ENCODE measurements around the gene CBR3.

Gene CBR3

DNA sequence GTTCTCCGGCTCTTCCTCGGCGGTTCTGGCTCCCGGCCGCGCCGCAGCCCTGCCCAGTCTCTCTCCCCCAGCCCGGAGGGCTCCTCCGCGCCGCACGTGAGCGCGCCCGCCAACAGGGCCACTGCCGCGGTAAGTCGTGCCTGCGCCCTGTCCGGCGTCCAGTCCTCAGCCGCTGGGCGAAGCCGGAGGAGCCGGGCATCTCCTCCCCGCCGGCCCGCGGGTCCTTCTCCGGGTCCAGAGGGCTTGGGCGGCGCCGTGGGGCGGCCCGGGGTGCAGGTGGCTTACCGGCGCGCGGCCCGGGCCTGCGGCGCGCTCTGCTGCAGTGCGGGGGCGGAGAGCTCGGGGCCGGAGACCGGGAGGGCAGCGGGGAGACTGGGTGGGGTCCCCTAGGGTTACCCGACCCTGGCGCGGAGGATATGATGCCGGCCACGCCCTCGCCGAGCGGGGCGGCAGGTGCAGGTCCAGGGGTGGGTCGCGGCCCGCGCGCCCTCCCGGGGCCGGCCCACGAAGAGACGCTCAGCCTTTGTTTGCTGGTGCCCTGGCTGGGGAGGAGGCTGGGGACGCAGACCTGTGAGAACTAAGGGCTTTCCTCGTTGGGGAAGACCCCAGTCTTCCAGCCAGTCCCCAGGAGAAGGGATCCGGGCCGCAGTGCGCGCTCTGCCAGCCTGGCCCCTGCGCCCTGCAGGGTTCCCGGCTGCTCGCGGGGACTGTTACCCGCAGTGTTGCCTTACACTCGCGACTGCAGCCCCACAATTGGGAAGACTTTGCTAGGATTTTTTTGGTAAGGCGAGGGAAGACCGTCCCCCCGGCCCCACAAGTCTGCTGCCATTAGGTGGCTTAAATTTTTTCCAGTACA lies 22.2 kb downstream of the CBR3 start, which contains the start of gene DOP1B:
TSS of gene DOP1B (plus strand) at position 10 of the 856 bp plus-strand sequence. CDS start 7,910 bp downstream, outside the sequence.
- DNase-seq = no peak

DNA sequence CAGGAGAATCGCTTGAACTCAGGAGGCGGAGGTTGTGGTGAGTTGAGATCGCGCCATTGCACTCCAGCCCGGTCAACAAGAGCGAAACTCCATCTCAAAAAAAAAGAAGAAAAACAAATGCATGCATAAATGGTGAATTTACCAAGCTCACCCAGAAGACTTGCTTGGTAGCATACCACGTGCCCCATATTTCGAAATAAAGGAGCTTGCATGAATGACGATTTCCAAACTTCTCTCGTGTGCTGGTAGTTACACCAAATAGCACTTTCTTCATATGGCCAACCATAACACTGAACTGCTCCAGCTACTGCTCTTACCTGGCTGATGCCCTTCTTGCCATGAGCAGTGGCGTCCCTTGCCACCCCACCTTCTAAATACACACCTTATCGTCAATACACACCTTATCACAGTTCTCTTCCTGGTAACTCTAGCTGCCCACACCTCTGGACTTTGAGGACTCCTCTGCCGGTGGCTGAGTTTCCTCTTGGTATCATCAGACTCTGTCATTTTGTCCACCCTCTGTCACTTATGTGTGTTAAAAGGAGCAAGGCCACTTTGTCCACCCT lies 24.6 kb downstream of the CBR3 start:
- DNase-seq = no peak

DNA sequence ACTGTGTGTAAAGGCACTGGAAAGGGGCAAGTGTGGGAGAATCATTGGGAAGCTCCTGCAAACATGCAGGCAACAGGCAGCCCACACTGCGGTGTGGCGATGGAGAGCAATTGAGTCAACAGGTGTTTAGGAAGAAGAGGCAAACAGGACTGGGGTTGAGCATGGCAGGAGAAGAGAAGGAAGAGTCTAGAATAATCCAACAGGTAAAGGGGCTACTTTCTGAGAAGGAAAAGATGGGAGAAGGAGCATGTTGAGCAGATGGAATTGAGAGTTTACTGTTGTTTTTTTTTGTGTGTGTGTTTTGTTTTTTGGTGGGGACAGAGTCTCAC lies 25.9 kb downstream of the CBR3 start:
- DNase-seq = no peak

- DNase-seq = no peak
Measured at GRCh38 chr21:36162631-36163030, 27.8 kb downstream of the CBR3 start.

GRCh38 chr21:36163750-36164741 lies 29.2 kb downstream of the CBR3 start:
- peak; percentile 26 for DNase-seq

DNA sequence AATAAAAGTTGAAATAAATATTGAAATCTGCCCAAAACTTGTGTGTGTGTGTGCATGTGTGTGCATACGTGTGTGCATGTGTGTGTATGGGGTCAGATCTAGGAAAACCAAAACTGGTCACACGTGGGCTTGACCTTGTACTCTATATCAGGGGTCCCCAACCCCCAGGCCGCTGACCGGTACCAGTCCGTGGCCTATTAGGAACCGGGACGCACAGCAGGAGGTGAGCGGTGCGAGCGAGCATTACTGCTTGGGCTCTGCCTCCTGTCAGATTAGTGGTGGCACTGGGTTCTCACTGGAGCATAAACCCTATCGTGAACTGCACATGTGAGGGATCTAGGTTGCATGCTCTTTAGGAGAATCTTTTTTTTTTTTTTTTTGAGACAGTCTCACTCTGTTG lies 30.5 kb downstream of the CBR3 start:
- no peak for DNase-seq

GRCh38 chr21:36166705-36167104 lies 31.8 kb downstream of the CBR3 start:
- DNase-seq = no peak

- no peak for DNase-seq
Measured at GRCh38 chr21:36167541-36167940, 32.7 kb downstream of the CBR3 start.

DNA sequence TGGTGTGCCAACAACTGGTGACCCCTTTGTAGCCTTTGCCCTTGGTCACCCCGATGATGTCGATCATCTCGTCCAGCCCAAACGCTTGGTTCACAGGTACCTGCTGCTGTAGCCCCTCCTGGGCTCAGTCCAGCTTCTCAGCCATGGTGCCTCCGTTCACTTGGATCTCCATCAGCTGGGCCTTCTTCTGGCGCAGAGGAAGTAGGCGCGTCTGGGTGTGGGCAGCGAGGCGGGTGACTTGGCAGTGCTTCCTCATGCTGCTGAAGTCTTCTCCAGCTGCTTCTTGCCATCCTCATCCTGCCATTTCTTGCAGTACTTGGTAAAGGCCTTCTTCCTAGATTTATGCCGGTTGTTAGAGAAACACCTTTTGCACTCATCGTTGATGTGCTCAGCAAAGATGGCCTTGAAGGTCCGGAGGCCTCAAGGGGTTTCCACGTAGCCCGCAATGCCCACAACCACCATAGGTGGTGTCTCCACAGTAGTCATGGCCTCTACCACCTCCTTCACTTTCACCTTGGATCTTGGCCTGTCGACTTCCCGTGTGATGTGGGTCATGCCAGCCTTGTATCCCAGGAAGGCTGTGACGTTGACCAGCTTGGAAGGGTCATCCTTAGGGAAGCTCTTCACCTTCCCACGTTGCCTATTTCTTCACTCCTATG lies 34.7 kb downstream of the CBR3 start:
- DNase-seq = no peak

- no peak for DNase-seq
Measured at GRCh38 chr21:36170823-36171222, 35.9 kb downstream of the CBR3 start.

GRCh38 chr21:36171336-36171735 lies 36.5 kb downstream of the CBR3 start:
- no peak for DNase-seq

- DNase-seq = no peak
Measured at GRCh38 chr21:36171741-36172331, 37.0 kb downstream of the CBR3 start.

DNA sequence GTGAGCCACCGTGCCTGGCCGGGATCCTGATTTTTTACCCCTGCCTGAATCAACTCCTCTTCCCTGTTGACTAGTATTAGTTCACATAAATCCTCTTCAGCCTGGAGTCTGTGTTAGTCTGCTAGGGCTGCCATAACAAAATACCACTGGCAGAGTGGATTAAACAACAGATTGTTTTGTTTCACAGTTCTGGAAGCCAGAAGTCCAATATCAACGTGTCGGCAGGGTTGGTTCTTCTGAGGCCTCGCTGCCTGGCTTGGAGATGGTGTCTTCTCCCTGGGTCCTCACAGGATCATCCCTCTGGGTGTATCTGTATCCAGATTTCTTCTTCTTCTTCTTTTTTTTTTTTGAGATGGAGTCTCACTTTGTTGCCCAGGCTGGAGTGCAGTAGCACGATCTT lies 39.9 kb downstream of the CBR3 start:
- DNase-seq = no peak

GRCh38 chr21:36175771-36176565 lies 41.1 kb downstream of the CBR3 start:
- peak; percentile 62 for DNase-seq

DNA sequence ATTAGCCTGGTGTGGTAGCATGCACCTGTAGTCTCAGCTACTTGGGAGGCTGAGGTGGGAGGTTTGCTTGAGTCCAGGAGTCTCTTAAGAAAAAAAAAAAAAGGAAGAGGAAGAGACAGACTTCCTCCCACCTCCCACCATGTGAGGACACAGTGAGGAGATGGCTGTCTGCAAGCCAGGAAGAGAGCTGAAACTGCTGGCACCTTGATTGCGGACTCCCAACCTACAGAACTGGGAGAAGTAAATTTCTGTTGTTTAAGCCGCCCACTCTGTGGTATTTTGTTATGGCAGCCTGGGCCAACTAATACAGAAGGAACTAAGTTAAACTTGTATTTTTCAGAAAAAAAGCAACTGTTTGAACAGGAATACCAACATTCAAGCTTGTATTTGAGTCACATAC lies 43.5 kb downstream of the CBR3 start:
- no peak for DNase-seq

DNA sequence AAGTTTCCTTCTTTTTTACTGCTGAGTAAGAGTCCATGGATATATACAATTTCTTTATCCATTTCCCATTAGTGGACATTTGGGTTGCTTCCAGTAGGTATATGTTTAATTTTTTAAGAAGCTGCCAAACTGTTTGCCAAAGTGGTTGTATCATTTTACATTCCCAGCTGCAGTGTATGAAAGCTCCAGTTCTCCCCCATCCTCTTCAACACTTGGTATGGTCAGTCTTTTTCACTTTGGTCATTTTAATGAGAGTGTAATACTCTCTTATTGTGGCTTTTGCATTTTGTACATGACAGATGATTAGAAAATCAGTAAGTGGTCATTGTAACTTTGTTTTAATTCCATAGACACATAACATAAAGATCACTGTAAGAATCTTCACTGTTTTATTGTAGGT lies 44.3 kb downstream of the CBR3 start:
- no peak for DNase-seq

DNA sequence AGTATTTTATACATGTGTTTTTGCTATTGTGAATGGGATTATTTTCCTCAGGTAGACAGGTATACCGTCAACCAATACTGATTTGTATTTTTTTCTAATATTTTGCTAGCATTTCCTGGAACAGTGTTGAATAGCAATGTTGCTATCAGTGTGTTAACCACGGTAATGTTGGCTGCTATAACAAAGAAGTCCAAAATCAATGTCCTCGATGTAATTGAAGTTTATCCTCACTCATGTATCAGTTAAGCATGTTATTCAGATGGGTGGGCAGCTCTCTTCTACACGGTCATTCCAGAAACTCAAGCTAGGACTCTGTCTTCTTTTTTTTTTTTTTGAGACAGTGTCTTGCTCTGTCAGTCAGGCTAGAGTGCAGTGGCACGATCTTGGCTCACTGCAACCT lies 46.1 kb downstream of the CBR3 start:
- no peak for DNase-seq

- DNase-seq = no peak
Measured at GRCh38 chr21:36183144-36183795, 48.4 kb downstream of the CBR3 start.

DNA sequence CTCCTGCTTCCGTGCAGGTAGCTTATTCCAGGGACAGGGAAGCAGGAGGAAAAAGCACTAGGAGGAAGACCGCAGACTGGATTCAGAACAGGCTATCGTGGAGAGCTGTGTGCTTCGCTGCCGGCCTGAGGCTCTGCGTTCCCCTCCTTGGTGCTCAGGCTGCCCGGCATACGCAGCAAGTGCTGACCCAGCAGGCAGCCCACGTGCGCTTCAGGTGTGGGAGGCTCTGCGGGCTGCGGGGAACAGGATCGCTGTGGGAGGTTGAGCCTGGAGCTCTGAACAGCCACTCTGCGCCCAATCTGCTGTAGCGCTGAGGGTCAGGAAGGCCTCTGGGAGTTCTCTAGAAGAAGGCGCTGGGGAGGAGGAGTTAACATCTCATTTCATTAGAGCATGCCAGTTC lies 49.7 kb downstream of the CBR3 start:
- no peak for DNase-seq

GRCh38 chr21:36185523-36185922 lies 50.6 kb downstream of the CBR3 start:
- no peak for DNase-seq

GRCh38 chr21:36186081-36186480 lies 51.2 kb downstream of the CBR3 start:
- DNase-seq = no peak

Measured in NCI-H510A treated with DMSO at 0.1 percent for 48 hours (cell line).